HEK293 (cell line): Measurements from ENCODE around the gene NKD2.

Experiments
- CTCF ChIA-PET: fragments of 350-600 bp; formaldehyde crosslinking; extraction: SDS; loops from one replicate; lab custom pipeline; 2021; ENCODE audit warnings: antibody characterized with exemption; lab: Yijun Ruan, JAX
- POLR2A ChIA-PET: fragments of 300-600 bp; formaldehyde crosslinking; extraction: SDS; loops from one replicate; lab custom pipeline; 2020; ENCODE audit warnings: antibody characterized with exemption, inconsistent platforms; lab: Yijun Ruan, JAX
- H3K27ac ChIP-seq: fragments of 200-500 bp; sonication (Bioruptor generic); 2 replicates; pipeline ENCODE4 v1.5.1; 2014; ENCODE audit warnings: low read depth, low read length, control low read depth, inconsistent platforms; ENCODE audit errors: extremely low read depth
- H3K36me3 ChIP-seq, 2 experiments: fragments of 200-500 bp in 1 of 2; sonication (Bioruptor generic) in 1 of 2; 1 replicate in 1 of 2; 2 replicates in 1 of 2; pipeline ENCODE4 v1.5.1; 2014 to 2017; ENCODE audit warnings: inconsistent platforms in 2 of 2, low read length in 2 of 2; ENCODE audit not compliant: control insufficient read depth in 2 of 2, insufficient read depth in 1 of 2
- H3K4me1 ChIP-seq: fragments of 200-500 bp; sonication (Bioruptor generic); 2 replicates; pipeline ENCODE4 v1.5.1; 2014; ENCODE audit warnings: mild to moderate bottlenecking, low read length, inconsistent platforms; ENCODE audit not compliant: control insufficient read depth, insufficient read depth
- H3K4me3 ChIP-seq: 2 replicates; pipeline ENCODE4 v1.5.1; 2011; ENCODE audit warnings: low read depth, mild to moderate bottlenecking, control low read depth, low read length, moderate library complexity
- H3K9me3 ChIP-seq: fragments of 200-500 bp; sonication (Bioruptor generic); 2 replicates; pipeline ENCODE4 v1.5.1; 2014; ENCODE audit warnings: low read depth, low read length, inconsistent platforms; ENCODE audit not compliant: control insufficient read depth, insufficient read depth
- AEBP2 ChIP-seq: fragments of 450-650 bp; formaldehyde crosslinking; IDR thresholded peaks from 2 replicates; pipeline ENCODE4 v1.5.1; 2016; ENCODE audit warnings: missing biosample characterization, missing genetic modification characterization, borderline replicate concordance
- GLIS1 ChIP-seq: fragments of 450-650 bp; formaldehyde crosslinking; IDR thresholded peaks from 2 replicates; pipeline ENCODE4 v1.5.1; 2016; ENCODE audit warnings: missing biosample characterization, missing genetic modification characterization
- GLIS2 ChIP-seq: fragments of 450-650 bp; formaldehyde crosslinking; IDR thresholded peaks from 2 replicates; pipeline ENCODE4 v1.5.1; 2016; ENCODE audit warnings: missing biosample characterization, missing genetic modification characterization
- HOXA7 ChIP-seq: sonication (generic); formaldehyde crosslinking; IDR thresholded peaks from 2 replicates; pipeline ENCODE4 v1.8.1; 2022; ENCODE audit warnings: missing genetic modification reagents, borderline replicate concordance
- HOXC10 ChIP-seq: sonication (generic); formaldehyde crosslinking; IDR thresholded peaks from 2 replicates; pipeline ENCODE4 v1.8.1; 2023; ENCODE audit warnings: mild to moderate bottlenecking, missing genetic modification reagents
- KLF1 ChIP-seq: fragments of 450-650 bp; formaldehyde crosslinking; IDR thresholded peaks from 2 replicates; pipeline ENCODE4 v1.5.1; 2016; ENCODE audit warnings: missing biosample characterization, missing genetic modification characterization
- MYNN ChIP-seq: fragments of 450-650 bp; formaldehyde crosslinking; IDR thresholded peaks from 2 replicates; pipeline ENCODE4 v1.5.1; 2016; ENCODE audit warnings: missing biosample characterization, missing genetic modification characterization, borderline replicate concordance
- PATZ1 ChIP-seq: fragments of 450-650 bp; formaldehyde crosslinking; IDR thresholded peaks from 2 replicates; pipeline ENCODE4 v1.5.1; 2016; ENCODE audit warnings: missing biosample characterization, missing genetic modification characterization
- PBX3 ChIP-seq: sonication (generic); formaldehyde crosslinking; IDR thresholded peaks from 2 replicates; pipeline ENCODE4 v1.8.1; 2022; ENCODE audit warnings: mild to moderate bottlenecking, moderate library complexity, missing genetic modification reagents
- RBAK ChIP-seq: fragments of 450-650 bp; formaldehyde crosslinking; IDR thresholded peaks from 2 replicates; pipeline ENCODE4 v1.5.1; 2016; ENCODE audit warnings: missing biosample characterization, missing genetic modification characterization
- SETDB1 ChIP-seq: IDR thresholded peaks from one replicate; pipeline ENCODE4 v1.6.1; 2017; ENCODE audit warnings: mild to moderate bottlenecking, low read length, moderate library complexity, mixed read lengths; ENCODE audit not compliant: insufficient read length
- ZBTB10 ChIP-seq: fragments of 450-650 bp; formaldehyde crosslinking; IDR thresholded peaks from 2 replicates; pipeline ENCODE4 v1.5.1; 2016; ENCODE audit warnings: missing biosample characterization, missing genetic modification characterization
- ZIC2 ChIP-seq: fragments of 450-650 bp; formaldehyde crosslinking; IDR thresholded peaks from 2 replicates; pipeline ENCODE4 v1.5.1; 2016; ENCODE audit warnings: missing biosample characterization, missing genetic modification characterization
- ZNF121 ChIP-seq: fragments of 450-650 bp; formaldehyde crosslinking; IDR thresholded peaks from 2 replicates; pipeline ENCODE4 v1.5.1; 2016; ENCODE audit warnings: missing biosample characterization, missing genetic modification characterization
- ZNF138 ChIP-seq: fragments of 450-650 bp; formaldehyde crosslinking; IDR thresholded peaks from 2 replicates; pipeline ENCODE4 v1.5.1; 2016; ENCODE audit warnings: missing biosample characterization, missing genetic modification characterization, borderline replicate concordance
- ZNF174 ChIP-seq: fragments of 450-650 bp; formaldehyde crosslinking; IDR thresholded peaks from 2 replicates; pipeline ENCODE4 v1.5.0; 2017; ENCODE audit warnings: missing biosample characterization, mild to moderate bottlenecking, missing genetic modification characterization
- ZNF18 ChIP-seq: fragments of 450-650 bp; formaldehyde crosslinking; IDR thresholded peaks from 2 replicates; pipeline ENCODE4 v1.5.1; 2016; ENCODE audit warnings: missing biosample characterization, missing genetic modification characterization
- ZNF391 ChIP-seq: fragments of 450-650 bp; formaldehyde crosslinking; IDR thresholded peaks from 2 replicates; pipeline ENCODE4 v1.5.1; 2016; ENCODE audit warnings: low read depth, missing biosample characterization, missing genetic modification characterization, borderline replicate concordance
- ZNF416 ChIP-seq: fragments of 450-650 bp; formaldehyde crosslinking; IDR thresholded peaks from 2 replicates; pipeline ENCODE4 v1.5.1; 2016; ENCODE audit warnings: missing biosample characterization, missing genetic modification characterization
- ZNF473 ChIP-seq: fragments of 450-650 bp; formaldehyde crosslinking; IDR thresholded peaks from 2 replicates; pipeline ENCODE4 v1.5.1; 2017; ENCODE audit warnings: missing biosample characterization, missing genetic modification characterization
- ZNF521 ChIP-seq: fragments of 450-650 bp; formaldehyde crosslinking; IDR thresholded peaks from 2 replicates; pipeline ENCODE4 v1.5.1; 2017; ENCODE audit warnings: missing biosample characterization, mild to moderate bottlenecking, missing genetic modification characterization
- ZNF530 ChIP-seq: fragments of 450-650 bp; formaldehyde crosslinking; IDR thresholded peaks from 2 replicates; pipeline ENCODE4 v1.5.1; 2016; ENCODE audit warnings: low read depth, missing biosample characterization, missing genetic modification characterization
- ZNF600 ChIP-seq: fragments of 450-650 bp; formaldehyde crosslinking; IDR thresholded peaks from 2 replicates; pipeline ENCODE4 v1.5.1; 2016; ENCODE audit warnings: missing biosample characterization, missing genetic modification characterization
- ZNF747 ChIP-seq: fragments of 450-650 bp; formaldehyde crosslinking; IDR thresholded peaks from 2 replicates; pipeline ENCODE4 v1.5.1; 2016; ENCODE audit warnings: missing biosample characterization, missing genetic modification characterization
- ZNF777 ChIP-seq: fragments of 450-650 bp; formaldehyde crosslinking; IDR thresholded peaks from 2 replicates; pipeline ENCODE4 v1.5.1; 2017; ENCODE audit warnings: missing biosample characterization, missing genetic modification characterization, borderline replicate concordance
- ZNF791 ChIP-seq: fragments of 450-650 bp; formaldehyde crosslinking; IDR thresholded peaks from 2 replicates; pipeline ENCODE4 v1.5.1; 2016; ENCODE audit warnings: missing biosample characterization, missing genetic modification characterization
- ZSCAN23 ChIP-seq: fragments of 450-650 bp; formaldehyde crosslinking; IDR thresholded peaks from 2 replicates; pipeline ENCODE4 v1.5.1; 2016; ENCODE audit warnings: missing biosample characterization, missing genetic modification characterization

NKD2 gene

GRCh38 chr5:991472-992267 lies 16.9 kb upstream of the NKD2 start:
- ChIA-PET CTCF (interaction anchor here (0.9 to 2.6 kb wide), 4 partner anchors 17 to 183 kb away, joined by 3 to 6 read pairs (median 5); no protein-coding TSS in a partner anchor), POLR2A (no interaction called here)
- no peaks in the 10 kb centered on the region for H3K9me3 ChIP-seq
- H3K27ac ChIP-seq = no peak overlapping the region
- H3K4me3 ChIP-seq = no peak overlapping the region
- no peaks in the 10 kb centered on the region for H3K4me1 ChIP-seq
- no peaks in the 10 kb centered on the region for H3K36me3 ChIP-seq
- TF ChIP-seq MYNN = no peak
- TF ChIP-seq ZNF473 (tag by site-specific recombination) = no peak
- no peak for TF ChIP-seq ZNF600 (tag by site-specific recombination)
- TF ChIP-seq ZNF747 = no peak
- TF ChIP-seq ZNF777 = no peak
- TF ChIP-seq ZIC2 (tag by site-specific recombination) = peak; percentile 69
- TF ChIP-seq KLF1 (tag by site-specific recombination) = no peak
- no peak for TF ChIP-seq ZSCAN23 (tag by site-specific recombination)
- TF ChIP-seq ZNF138 (tag by site-specific recombination) = no peak
- no peak for TF ChIP-seq ZNF791 (tag by site-specific recombination)
- peak; percentile 62 for TF ChIP-seq GLIS1 (tag by site-specific recombination)
- no peak for TF ChIP-seq RBAK (tag by site-specific recombination)
- no peak for TF ChIP-seq ZNF18
- no peak for TF ChIP-seq ZNF416
- TF ChIP-seq PATZ1 (tag by site-specific recombination) = no peak
- no peak for TF ChIP-seq ZNF391
- TF ChIP-seq, all 188 proteins: peak for 2

GRCh38 chr5:994272-994607 lies 14.4 kb upstream of the NKD2 start:
- Histone ChIP-seq H3K36me3 (no peaks in the 10 kb centered on the region), H3K27ac (no peak overlapping the region), H3K9me3 (no peaks in the 10 kb centered on the region), H3K4me1 (peaks cover 4% of the 10 kb centered on the region), H3K4me3 (no peak overlapping the region)
- POLR2A ChIA-PET = no interaction called here
- CTCF ChIA-PET = interaction anchor here (0.5 to 1.7 kb wide), 4 partner anchors 10 to 433 kb away, joined by 3 to 5 read pairs (median 4); partner anchors contain the start of gene NKD2
- TF ChIP-seq ZBTB10 (tag by site-specific recombination) (no peak), ZNF174 (tag by site-specific recombination) (no peak), HOXC10 (CRISPR knock-in tag) (no peak), AEBP2 (no peak), PBX3 (CRISPR knock-in tag) (no peak), SETDB1 (no peak), HOXA7 (CRISPR knock-in tag) (no peak), ZNF530 (tag by site-specific recombination) (no peak), ZNF121 (tag by site-specific recombination) (no peak), ZSCAN23 (tag by site-specific recombination) (no peak), ZNF521 (tag by site-specific recombination) (no peak), GLIS2 (tag by site-specific recombination) (no peak)
